NCI-H1436 (cell line): Measurements from ENCODE around the gene C13orf42.

Source experiments
- DNase-seq: peaks from one replicate; lab custom pipeline; 2025; lab: John Stamatoyannopoulos, UW

C13orf42 gene

GRCh38 chr13:51033421-51034185, 77.5 kb downstream of the C13orf42 start:
- DNase-seq: no peak

- DNase-seq: no peak
Measured at GRCh38 chr13:51032831-51033230, 78.2 kb downstream of the C13orf42 start.
